K562 (cell line): Measurements from ENCODE around the gene CBFA2T3. TPM values are rescaled to one million over a fixed set of nuclear protein-coding genes. Genes with fewer than 3 reads are reported as not detected.

Experiments
- ATAC-seq: fragments of 200-7000 bp; cut with Tn5 transposase; 3 replicates; pipeline ENCODE4 v1.9.1; 2020; ENCODE audit warnings: moderate library complexity
- BruUV-seq: library from RNA; stranded (reverse); fragments of 400-500 nt; replicated peaks from 2 replicates; lab custom pipeline; 2021; lab: Mats Ljungman, UMichigan
- CTCF ChIA-PET: fragments of 300-600 bp; formaldehyde crosslinking; extraction: SDS; loops from one replicate; lab custom pipeline; 2021; ENCODE audit warnings: low intra/inter-chr PET ratio; lab: Yijun Ruan, JAX
- POLR2A ChIA-PET: fragments of 300-600, 350-650 bp; sonication (Branson Sonifier 250); formaldehyde crosslinking; extraction: SDS; loops from one replicate; lab custom pipeline; 2021; ENCODE audit warnings: antibody characterized with exemption, inconsistent platforms; lab: Yijun Ruan, JAX
- DNase-seq, 4 experiments: peaks; one replicate each; pipeline versions ENCODE4 v3.0.0 to v3.0.0-alpha.2; 2011 to 2018; ENCODE audit warnings: low spot score in 3 of 4, mixed read lengths in 3 of 4; ENCODE audit errors: extremely low read depth in 1 of 4
- FAIRE-seq: peaks from 2 replicates; lab custom pipeline; 2011; peaks lifted over from hg19 to GRCh38; lab: Jason Lieb, UNC
- H2AFZ ChIP-seq: 2 replicates; pipeline ENCODE4 v1.6.0; 2011; ENCODE audit warnings: low read depth, low read length, control low read depth, inconsistent platforms
- H3K27ac ChIP-seq: fragments of 200-600 bp; 3 replicates; pipeline ENCODE4 v1.8.0; 2011; ENCODE audit warnings: low read depth, mild to moderate bottlenecking, control low read depth, inconsistent platforms, low read length, moderate library complexity, mixed read lengths; ENCODE audit errors: extremely low read depth
- H3K27me3 ChIP-seq, 2 experiments: fragments of 300-600 bp in 1 of 2; 2 replicates in 1 of 2; 3 replicates in 1 of 2; pipeline versions ENCODE4 v1.6.0 to v1.8.0; 2011; ENCODE audit warnings: inconsistent platforms in 2 of 2, low read length in 2 of 2, mild to moderate bottlenecking in 1 of 2, mixed read lengths in 1 of 2, moderate library complexity in 1 of 2; ENCODE audit not compliant: control insufficient read depth in 2 of 2, insufficient read depth in 2 of 2
- H3K36me3 ChIP-seq: fragments of 300-600 bp; 3 replicates; pipeline ENCODE4 v1.8.0; 2011; ENCODE audit warnings: mild to moderate bottlenecking, low read length, inconsistent platforms; ENCODE audit not compliant: control insufficient read depth, insufficient read depth
- H3K4me1 ChIP-seq, 2 experiments: fragments of 200-600 bp in 1 of 2; replicated peaks in 1 of 2; 2 replicates in 1 of 2; 3 replicates in 1 of 2; pipeline versions ENCODE4 v1.5.1 to v1.8.0; 2011; ENCODE audit warnings: inconsistent platforms in 2 of 2, low read length in 2 of 2, mild to moderate bottlenecking in 1 of 2, mixed read lengths in 1 of 2, moderate library complexity in 1 of 2; ENCODE audit not compliant: control insufficient read depth in 2 of 2, insufficient read depth in 2 of 2
- H3K4me2 ChIP-seq: 2 replicates; pipeline ENCODE4 v1.6.1; 2011; ENCODE audit warnings: low read length, control low read depth, inconsistent platforms, mixed read lengths; ENCODE audit not compliant: insufficient read depth
- H3K4me3 ChIP-seq: fragments of 200-600 bp; sonication (generic), shearing (Covaris generic); 2 replicates; pipeline ENCODE4 v1.5.1; 2016; ENCODE audit warnings: control low read depth, inconsistent platforms
- H3K79me2 ChIP-seq: fragments of 200-600 bp; 3 replicates; pipeline ENCODE4 v1.8.0; 2011; ENCODE audit warnings: low read length, inconsistent platforms; ENCODE audit not compliant: control insufficient read depth, insufficient read depth
- H3K9ac ChIP-seq, 2 experiments: 2 replicates each; pipeline versions ENCODE4 v1.6.0 to v1.6.1; 2011; ENCODE audit warnings: low read depth in 2 of 2, low read length in 2 of 2, control low read depth in 1 of 2, inconsistent platforms in 1 of 2, mild to moderate bottlenecking in 1 of 2, mixed read lengths in 1 of 2; ENCODE audit not compliant: insufficient read depth in 1 of 2
- H3K9me1 ChIP-seq: one replicate; pipeline ENCODE4 v1.6.0; 2011; ENCODE audit warnings: inconsistent platforms, mild to moderate bottlenecking, low read length, moderate library complexity; ENCODE audit not compliant: control insufficient read depth, insufficient read depth
- H3K9me3 ChIP-seq: replicated peaks from 2 replicates; pipeline ENCODE4 v1.5.1; 2011; ENCODE audit warnings: low read depth, low read length, inconsistent platforms; ENCODE audit not compliant: control insufficient read depth, insufficient read depth
- H4K20me1 ChIP-seq: replicated peaks from 2 replicates; pipeline ENCODE4 v1.6.1; 2011; ENCODE audit warnings: low read length, inconsistent platforms, mixed read lengths; ENCODE audit not compliant: control insufficient read depth, insufficient read depth
- POLR2G ChIP-seq: fragments of 200-400 bp; formaldehyde crosslinking; IDR thresholded peaks from 2 replicates; pipeline ENCODE4 v1.6.1; 2017; ENCODE audit warnings: low read depth, mild to moderate bottlenecking, antibody characterized with exemption, low read length, moderate library complexity
- RBBP5 ChIP-seq: fragments of 200-600 bp; sonication (generic); IDR thresholded peaks from 2 replicates; pipeline ENCODE4 v1.6.1; 2012; ENCODE audit warnings: borderline replicate concordance, mild to moderate bottlenecking, low read length, control low read depth, inconsistent platforms; ENCODE audit not compliant: insufficient read depth, poor library complexity, severe bottlenecking
- RBM22 ChIP-seq: fragments of 200-400 bp; formaldehyde crosslinking; IDR thresholded peaks from 2 replicates; pipeline ENCODE4 v1.6.1; 2018; ENCODE audit warnings: low read length, low read depth; ENCODE audit not compliant: poor library complexity, severe bottlenecking
- WGBS: fragments of 100-300 bp; shearing (Covaris generic); methylation state at CpG from one replicate; pipeline ENCODE4 v1.1.6; 2016; ENCODE audit warnings: low coverage, mixed read lengths; ENCODE audit not compliant: insufficient coverage; ENCODE audit errors: missing lambda C conversion rate; 5-methylcytosine and 5-hydroxymethylcytosine counted together
- in situ Hi-C: fragments of 300-500 bp; cut with MboI; formaldehyde crosslinking; loops from 4 replicates; pipeline ENCODE4 v1.15.0; 2018; ENCODE audit warnings: inconsistent platforms, mixed read lengths
- intact Hi-C: fragments of 100-400 bp; cut with micrococcal nuclease; formaldehyde crosslinking; loops from 2 replicates; pipeline ENCODE4 v1.14.2; 2022
- polyA plus RNA-seq, 8 experiments: library from polyadenylated mRNA; depleted of rRNA in 4 of 8; stranded (reverse) in 5 of 8; unstranded in 3 of 8; fragments of >200 nt; fragmentation: Nextera tagmentation in 2 of 8; fragmentation: Illumina TruSeq in 1 of 8; extraction: Ambion mirVana in 2 of 8; extraction: Trizol in 1 of 8; gene quantifications; 2 replicates each; pipeline versions ENCODE4 v1.2.1 to v1.2.3, GENCODE V29; 2011 to 2014; ENCODE audit warnings: inconsistent platforms in 1 of 8, missing spikeins in 1 of 8
- total RNA-seq, 7 experiments: library from RNA; depleted of rRNA in 6 of 7; stranded (reverse); fragments of >200 nt in 6 of 7; fragmentation: Illumina TruSeq in 2 of 7; extraction: Trizol in 2 of 7; gene quantifications; 2 replicates each; pipeline versions ENCODE4 v1.2.1 to v1.2.3, GENCODE V29; 2011 to 2021; ENCODE audit warnings: low replicate concordance in 1 of 7
- TF ChIP-seq, protein P1 (sequence below): sonication (generic); formaldehyde crosslinking; IDR thresholded peaks from 2 replicates; pipeline ENCODE4 v1.8.0; 2022; ENCODE audit warnings: missing genetic modification reagents, mild to moderate bottlenecking, moderate library complexity, borderline replicate concordance
- TF ChIP-seq, protein P2 (sequence below): sonication (generic); formaldehyde crosslinking; IDR thresholded peaks from 2 replicates; pipeline ENCODE4 v1.8.1; 2023; ENCODE audit warnings: mild to moderate bottlenecking, missing genetic modification reagents

Gene CBFA2T3
- total and polyA plus RNA-seq, 9 of the 15 experiments (the other 6 are each of a cell fraction or from before 2014, with no cell fraction given): 2.3 to 145 (median 6.7) TPM

DNA sequence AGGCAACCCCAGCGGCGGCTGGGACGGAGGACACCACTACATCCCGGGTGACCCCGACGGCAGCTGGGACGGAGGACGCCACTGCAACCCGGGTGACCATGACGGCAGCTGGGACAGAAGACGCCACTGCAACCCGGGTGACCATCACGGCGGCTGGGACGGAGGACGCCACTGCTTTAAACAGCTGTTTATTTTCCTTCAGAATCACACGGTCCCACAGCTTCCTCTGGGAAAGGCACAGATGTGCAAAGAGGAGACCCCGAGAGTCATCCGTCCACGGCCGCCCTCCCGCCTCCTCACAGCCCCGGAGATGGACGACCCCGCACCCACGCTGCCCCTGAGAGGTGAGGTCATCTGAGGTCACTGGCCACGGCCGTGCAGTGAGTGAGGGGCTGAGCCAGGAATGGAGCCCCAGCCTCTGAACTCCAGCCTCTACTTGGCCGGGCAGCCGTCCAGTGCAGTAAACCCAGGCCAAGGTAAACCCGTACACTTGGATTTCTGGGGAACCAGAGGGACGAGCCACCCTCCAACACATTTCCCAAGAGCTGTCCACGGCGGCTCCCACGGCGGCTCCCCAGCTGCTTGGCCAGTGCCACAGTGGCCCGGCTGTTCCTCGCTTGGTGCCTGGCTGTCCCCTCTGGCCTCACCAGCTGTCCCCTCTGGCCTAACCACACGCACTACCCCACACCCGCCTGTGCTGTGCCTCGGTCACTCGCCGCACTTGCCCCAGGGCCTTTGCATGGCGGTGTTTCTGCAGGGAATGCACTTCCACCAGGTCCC is 67.4 kb downstream of the CBFA2T3 start:
- H3K4me3 ChIP-seq: no peak overlapping the region
- no peaks in the 10 kb centered on the region for H3K27me3 ChIP-seq
- DNase-seq (no peak), ATAC-seq (no peak), FAIRE-seq (no peak)
- CTCF ChIA-PET: no interaction called here
- H3K4me2 ChIP-seq: no peak overlapping the region
- H3K36me3 ChIP-seq: peaks cover 75% of the 10 kb centered on the region
- H4K20me1 ChIP-seq: peaks cover 91% of the 10 kb centered on the region
- H3K27ac ChIP-seq: no peak overlapping the region
- intact Hi-C loops: no loop called here
- H3K79me2 ChIP-seq: peaks cover 95% of the 10 kb centered on the region
- no peaks in the 10 kb centered on the region for H3K9me3 ChIP-seq
- TF ChIP-seq POLR2G (peak; percentile 69), RBBP5 (no peak), RBM22 (peak; percentile 10)
- TF ChIP-seq, protein P1, sequence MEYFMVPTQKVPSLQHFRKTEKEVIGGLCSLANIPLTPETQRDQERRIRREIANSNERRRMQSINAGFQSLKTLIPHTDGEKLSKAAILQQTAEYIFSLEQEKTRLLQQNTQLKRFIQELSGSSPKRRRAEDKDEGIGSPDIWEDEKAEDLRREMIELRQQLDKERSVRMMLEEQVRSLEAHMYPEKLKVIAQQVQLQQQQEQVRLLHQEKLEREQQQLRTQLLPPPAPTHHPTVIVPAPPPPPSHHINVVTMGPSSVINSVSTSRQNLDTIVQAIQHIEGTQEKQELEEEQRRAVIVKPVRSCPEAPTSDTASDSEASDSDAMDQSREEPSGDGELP (CRISPR knock-in tag): peak; percentile 18; the same call in 1 of the 2 replicates
- TF ChIP-seq, protein P2, sequence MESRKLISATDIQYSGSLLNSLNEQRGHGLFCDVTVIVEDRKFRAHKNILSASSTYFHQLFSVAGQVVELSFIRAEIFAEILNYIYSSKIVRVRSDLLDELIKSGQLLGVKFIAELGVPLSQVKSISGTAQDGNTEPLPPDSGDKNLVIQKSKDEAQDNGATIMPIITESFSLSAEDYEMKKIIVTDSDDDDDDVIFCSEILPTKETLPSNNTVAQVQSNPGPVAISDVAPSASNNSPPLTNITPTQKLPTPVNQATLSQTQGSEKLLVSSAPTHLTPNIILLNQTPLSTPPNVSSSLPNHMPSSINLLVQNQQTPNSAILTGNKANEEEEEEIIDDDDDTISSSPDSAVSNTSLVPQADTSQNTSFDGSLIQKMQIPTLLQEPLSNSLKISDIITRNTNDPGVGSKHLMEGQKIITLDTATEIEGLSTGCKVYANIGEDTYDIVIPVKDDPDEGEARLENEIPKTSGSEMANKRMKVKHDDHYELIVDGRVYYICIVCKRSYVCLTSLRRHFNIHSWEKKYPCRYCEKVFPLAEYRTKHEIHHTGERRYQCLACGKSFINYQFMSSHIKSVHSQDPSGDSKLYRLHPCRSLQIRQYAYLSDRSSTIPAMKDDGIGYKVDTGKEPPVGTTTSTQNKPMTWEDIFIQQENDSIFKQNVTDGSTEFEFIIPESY: peak; percentile 82
- no peak overlapping the region for H3K9ac ChIP-seq
- no peak overlapping the region for H2AFZ ChIP-seq
- H3K4me1 ChIP-seq: peaks cover 8 to 84% of the 10 kb centered on the region in 2 experiments; a peak in 4 of 5 replicates
- no TSS peak for BruUV-seq
- WGBS: 82% methylated on average over 38 of the region's 44 CpGs
- POLR2A ChIA-PET: interaction anchor here (0.7 to 0.8 kb wide), 3 partner anchors 14 to 63 kb away, joined by 3 read pairs; partner anchors contain the start of gene GALNS
- in situ Hi-C loops: no loop called here
- H3K9me1 ChIP-seq: peaks cover 20% of the 10 kb centered on the region
